CMK (cell line): Measurements from ENCODE around the gene CCDC13.

Source experiments
- DNase-seq: peaks from one replicate; pipeline ENCODE4 v3.0.0-alpha.2; 2010; ENCODE audit warnings: low read depth

Gene CCDC13

DNA sequence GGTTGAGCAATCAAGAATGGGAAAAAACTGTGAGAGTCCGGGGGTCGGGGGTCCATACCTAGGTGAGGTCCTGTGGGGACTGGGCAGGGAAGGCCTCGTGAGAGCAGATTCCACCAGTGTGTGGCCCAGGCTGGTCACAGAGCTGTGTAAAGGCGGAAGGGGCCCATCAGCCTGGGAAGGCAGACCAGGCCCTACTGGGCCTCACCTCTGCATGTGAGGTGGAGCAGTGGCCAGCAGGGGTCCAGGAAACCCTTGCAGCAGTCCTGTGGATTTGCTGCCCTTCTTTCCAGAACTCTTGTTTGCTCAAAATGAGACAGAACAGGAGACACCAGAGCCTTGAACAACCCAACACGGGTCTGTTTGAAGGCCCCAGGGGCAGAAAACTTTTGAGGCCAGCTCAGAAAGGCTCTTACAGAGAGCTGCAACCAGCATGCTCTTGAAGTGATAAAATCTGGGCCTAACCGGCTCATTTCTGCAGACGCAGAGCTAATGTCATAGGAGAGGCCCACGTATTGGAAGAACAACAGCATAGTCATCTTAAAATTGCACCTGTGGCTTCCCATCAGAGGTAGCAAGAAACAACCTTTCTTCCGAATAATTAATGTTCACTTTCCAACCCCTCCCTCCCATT, 40.1 kb downstream of the CCDC13 start:
- no peak for DNase-seq

- DNase-seq = no peak
Observed at GRCh38 chr3:42732196-42732828, 40.7 kb downstream of the CCDC13 start.

DNA sequence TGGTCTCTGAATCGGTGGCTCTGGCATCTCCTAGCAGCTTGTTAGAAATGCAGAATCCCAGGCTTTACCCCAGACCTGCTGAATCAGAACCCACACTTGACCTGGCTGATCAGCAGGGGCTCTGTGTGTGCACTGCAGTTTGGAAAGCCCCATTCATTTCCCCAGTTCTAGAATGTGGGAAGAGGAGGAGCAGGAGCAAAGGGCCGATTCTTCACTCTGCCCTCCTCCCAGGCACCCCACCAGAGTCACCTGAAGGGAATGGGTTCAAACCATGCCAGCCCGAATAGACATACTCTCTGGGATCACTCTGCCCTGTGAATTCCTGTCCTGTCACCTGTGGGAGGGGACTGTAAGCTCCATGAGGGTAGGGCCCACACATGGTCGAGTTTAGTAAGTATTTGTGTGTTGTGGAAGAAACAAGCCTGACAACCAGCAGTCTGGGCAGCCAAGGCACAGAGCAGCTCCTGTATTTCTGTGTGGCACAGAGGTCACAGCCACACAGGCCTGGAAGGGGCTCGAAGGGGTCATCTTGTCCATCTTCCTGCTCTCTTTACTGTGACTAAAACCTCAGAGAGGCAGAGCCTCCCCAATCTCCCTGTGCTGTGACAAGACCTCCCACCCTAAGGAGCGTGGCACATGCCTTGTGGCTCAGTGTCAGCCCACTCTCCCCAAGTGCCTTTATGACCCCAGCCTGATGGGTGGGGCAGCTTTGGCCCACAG, 41.4 kb downstream of the CCDC13 start:
- DNase-seq = no peak

DNA sequence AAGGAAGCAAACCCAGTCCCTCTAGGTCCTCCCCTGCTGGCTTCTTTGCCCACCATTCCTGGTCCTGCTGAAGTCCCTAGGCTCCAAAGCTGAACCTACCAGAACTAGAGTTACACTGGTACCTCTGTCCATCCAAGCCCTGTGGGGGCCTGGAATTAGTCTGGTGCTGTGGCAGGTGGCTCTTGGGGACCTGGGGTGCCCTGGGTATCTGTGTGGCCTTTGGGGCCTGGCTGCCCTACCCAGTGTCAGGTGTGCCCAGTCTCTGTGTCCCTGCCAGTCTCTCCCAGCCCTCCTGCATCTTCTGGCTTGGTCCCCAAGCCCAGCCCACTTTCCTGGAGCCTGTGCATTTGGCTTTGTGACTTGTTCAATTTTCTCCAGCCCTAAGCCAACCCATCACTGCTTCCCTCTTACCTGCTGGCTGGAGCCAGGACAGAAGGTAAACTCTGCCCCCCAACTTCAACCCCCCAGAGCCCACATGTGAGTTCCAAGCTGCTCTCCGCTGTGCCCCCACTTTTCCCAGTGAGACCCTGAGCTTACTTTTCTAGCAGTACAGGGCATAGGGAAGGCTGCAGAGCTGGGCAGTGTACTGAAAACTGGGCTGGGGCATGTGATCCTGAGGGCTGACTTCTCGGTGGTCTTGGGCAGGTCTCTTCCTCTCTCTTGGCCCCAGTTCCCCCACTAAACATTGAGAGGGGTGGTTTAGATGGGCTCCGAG, 42.2 kb downstream of the CCDC13 start:
- no peak for DNase-seq

GRCh38 chr3:42730294-42730693, 42.8 kb downstream of the CCDC13 start:
- DNase-seq = no peak

DNA sequence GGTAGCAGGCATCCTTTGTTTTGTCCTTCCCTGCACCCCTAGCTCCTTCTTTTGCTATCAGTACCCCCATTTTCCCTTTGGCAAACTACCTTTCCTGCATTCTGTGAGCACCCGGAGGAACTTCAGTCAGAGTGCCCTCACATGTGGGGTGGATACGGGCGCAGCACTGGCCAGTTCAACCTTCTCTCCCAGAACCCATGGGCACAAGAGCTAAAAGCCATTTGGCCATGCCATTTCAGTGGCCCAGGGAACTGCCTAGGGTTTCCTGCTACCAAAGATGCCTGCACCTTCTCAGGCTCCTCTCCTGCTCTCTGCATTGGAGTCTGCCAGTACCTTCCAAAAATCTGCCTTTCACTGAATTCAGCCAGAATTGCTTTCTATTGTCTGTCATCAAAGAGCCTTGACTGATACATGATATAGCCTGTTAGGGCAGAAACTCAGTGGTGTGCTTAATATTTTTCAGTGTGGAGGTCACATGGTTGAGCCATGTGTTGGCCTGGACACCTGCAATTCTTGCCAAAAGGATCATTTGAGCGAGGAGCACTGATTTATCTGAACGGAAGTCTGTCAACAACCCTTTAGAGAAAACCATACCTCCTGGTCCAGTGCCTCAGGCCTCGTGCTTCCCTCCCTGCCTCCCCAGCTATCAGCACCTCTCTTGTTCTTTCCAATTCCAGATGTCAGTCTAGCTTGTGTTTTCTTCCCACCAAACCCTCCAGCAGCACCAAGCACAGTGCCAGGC, 43.5 kb downstream of the CCDC13 start:
- no peak for DNase-seq

DNA sequence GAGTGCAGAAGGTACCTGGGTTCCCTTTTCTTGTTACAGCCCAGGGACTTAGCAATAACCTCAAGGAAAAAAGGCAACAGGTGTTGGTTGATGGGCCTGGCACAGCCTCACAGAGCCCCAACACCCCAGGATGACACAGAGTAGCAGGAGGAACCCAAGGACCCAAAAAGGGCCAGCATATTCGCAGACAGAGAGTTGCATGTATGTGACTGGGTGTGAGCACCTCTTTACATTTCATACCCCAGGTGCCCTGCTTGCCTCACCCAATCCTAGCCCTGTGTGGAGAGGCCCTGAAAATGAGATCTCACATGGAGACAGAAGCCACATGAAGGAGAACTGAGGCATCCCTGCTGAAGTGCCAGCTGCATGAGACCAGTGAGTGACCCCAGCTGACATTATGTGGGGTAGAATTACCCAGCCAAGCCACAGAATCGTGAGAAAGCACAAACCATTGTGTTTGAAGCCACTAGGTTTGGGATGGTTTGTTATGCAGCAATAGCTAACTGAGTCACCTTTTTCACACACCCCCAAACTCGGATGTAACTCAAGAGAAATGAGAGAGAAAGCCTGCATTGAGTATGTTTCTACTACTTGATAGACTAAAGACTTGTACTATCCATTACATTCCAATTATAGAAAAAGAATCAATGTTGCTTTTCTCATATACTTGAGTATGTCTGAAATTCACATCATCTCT, 44.2 kb downstream of the CCDC13 start:
- DNase-seq = no peak

DNA sequence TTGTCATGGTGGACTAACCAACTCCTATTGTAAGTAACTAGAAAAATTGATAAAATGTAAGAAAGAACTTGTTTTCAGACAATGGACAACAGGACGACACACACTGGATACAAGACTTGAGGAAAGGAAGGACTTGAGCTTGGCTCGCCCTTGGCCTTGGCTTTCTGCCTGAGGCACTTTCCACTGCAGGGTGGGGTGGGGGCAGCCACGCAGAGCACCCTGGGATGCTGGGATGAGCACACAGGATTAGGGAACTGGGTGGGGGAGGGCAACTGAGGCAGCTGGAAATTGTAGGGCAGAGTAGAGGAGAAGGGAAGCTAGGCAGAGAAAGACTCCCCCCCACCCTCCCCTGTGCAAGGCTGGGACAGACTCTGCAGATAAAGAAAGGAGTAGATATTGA, 45.0 kb downstream of the CCDC13 start:
- DNase-seq = no peak

GRCh38 chr3:42725454-42725853, 47.6 kb downstream of the CCDC13 start:
- DNase-seq = no peak

GRCh38 chr3:42723219-42723618, 49.8 kb downstream of the CCDC13 start:
- no peak for DNase-seq
